DND-41 (cell line): ENCODE data around the gene TIMMDC1.

Source experiments
- EZH2 ChIP-seq: IDR thresholded peaks from 3 replicates; pipeline ENCODE4 v1.6.1; 2012; ENCODE audit warnings: borderline replicate concordance, low read depth, mild to moderate bottlenecking, moderate library complexity, low read length, inconsistent platforms; ENCODE audit not compliant: severe bottlenecking
- TF ChIP-seq, protein P1 (sequence below): IDR thresholded peaks from 2 replicates; pipeline ENCODE4 v1.5.1; 2012; ENCODE audit warnings: borderline replicate concordance, low read length, moderate library complexity, mild to moderate bottlenecking; ENCODE audit not compliant: poor library complexity, severe bottlenecking; ENCODE audit errors: extremely low read depth

DNA sequence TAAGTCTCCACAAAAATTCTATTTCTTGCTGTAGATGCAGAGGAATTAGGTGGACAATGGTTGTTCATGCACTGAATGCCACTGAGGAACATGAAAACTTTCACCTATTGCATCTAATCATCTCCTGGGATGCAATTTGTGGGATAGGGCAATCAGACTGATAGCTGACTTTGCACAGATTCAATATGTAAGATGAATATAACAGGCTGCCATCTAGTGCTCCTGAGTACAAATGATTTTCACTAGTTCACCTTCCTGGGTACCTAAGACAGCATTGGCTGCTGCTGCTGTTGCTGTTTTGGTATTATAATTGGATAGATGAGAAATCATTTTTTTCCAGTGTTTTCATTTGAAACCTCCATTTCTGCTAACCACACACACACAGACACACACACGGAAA is 19.7 kb downstream of the TIMMDC1 start:
- TF ChIP-seq, protein P1, sequence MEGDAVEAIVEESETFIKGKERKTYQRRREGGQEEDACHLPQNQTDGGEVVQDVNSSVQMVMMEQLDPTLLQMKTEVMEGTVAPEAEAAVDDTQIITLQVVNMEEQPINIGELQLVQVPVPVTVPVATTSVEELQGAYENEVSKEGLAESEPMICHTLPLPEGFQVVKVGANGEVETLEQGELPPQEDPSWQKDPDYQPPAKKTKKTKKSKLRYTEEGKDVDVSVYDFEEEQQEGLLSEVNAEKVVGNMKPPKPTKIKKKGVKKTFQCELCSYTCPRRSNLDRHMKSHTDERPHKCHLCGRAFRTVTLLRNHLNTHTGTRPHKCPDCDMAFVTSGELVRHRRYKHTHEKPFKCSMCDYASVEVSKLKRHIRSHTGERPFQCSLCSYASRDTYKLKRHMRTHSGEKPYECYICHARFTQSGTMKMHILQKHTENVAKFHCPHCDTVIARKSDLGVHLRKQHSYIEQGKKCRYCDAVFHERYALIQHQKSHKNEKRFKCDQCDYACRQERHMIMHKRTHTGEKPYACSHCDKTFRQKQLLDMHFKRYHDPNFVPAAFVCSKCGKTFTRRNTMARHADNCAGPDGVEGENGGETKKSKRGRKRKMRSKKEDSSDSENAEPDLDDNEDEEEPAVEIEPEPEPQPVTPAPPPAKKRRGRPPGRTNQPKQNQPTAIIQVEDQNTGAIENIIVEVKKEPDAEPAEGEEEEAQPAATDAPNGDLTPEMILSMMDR, result no peak
- TF ChIP-seq EZH2, result no peak
